ENCODE data around the gene PGM3.

DNA sequence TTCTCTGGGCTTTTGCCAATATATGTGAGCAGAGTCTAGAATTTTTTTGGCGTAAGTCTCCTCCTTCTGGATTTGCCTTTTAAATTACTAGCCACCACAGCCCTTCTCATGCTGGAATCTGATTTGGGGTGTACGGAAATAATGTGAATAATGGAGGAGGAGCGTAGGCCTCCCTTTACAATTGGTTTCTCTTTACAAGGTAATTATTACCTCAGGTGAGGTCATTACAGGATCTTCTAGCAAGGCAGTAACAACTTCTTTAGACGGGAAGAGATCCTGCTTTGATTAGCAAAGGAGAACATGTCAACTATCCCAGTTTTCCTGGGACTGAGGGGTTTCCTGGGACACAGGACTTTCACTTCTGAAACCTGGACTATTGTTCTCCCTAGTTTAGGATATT is 9.0 kb upstream of the PGM3 start:
- TF ChIP-seq, protein P1, sequence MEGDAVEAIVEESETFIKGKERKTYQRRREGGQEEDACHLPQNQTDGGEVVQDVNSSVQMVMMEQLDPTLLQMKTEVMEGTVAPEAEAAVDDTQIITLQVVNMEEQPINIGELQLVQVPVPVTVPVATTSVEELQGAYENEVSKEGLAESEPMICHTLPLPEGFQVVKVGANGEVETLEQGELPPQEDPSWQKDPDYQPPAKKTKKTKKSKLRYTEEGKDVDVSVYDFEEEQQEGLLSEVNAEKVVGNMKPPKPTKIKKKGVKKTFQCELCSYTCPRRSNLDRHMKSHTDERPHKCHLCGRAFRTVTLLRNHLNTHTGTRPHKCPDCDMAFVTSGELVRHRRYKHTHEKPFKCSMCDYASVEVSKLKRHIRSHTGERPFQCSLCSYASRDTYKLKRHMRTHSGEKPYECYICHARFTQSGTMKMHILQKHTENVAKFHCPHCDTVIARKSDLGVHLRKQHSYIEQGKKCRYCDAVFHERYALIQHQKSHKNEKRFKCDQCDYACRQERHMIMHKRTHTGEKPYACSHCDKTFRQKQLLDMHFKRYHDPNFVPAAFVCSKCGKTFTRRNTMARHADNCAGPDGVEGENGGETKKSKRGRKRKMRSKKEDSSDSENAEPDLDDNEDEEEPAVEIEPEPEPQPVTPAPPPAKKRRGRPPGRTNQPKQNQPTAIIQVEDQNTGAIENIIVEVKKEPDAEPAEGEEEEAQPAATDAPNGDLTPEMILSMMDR (IDR thresholded peaks at IDR 0.05), result no peak
- TF ChIP-seq ZFX (IDR thresholded peaks at IDR 0.05; ENCODE audit: borderline replicate concordance), result no peak

Measured in 22Rv1 (cell line).